ENCODE data around the gene NAPA.

GRCh38 chr19:47534628-47535027 is 19.8 kb upstream of the NAPA start:
- TF ChIP-seq CTCF (IDR thresholded peaks at IDR 0.05) (no peak), POLR2A (IDR thresholded peaks at IDR 0.05) (no peak)

All from thyroid gland (tissue), 4 donors.